ENCODE measurements around the gene WNT3. TPM values are rescaled to one million over a fixed set of nuclear protein-coding genes. Genes with fewer than 3 reads are reported as not detected.
"Not testable (repeated sequence)": the region's sequence is repeated elsewhere in the genome, so short reads cannot be mapped to it uniquely, and the experiment has no call there.

WNT3 gene
- total and polyA plus RNA-seq, 2 of the 8 experiments (the other 6 are each of a cell fraction or from before 2014, with no cell fraction given), result 0.56 to 2.0 TPM

- H4K8ac ChIP-seq (ENCODE audit: extremely low read depth, insufficient read depth, low read length); H3K9me3 ChIP-seq (ENCODE audit: insufficient read depth in 2 of 2, low read depth in 1 of 2, low read length in 1 of 2); H4K91ac ChIP-seq (replicated peaks; ENCODE audit: insufficient read length, low read length); H2BK20ac ChIP-seq (ENCODE audit: low read length); H3K23ac ChIP-seq (ENCODE audit: insufficient read length); H3K14ac ChIP-seq (ENCODE audit: insufficient read length); H2AK5ac ChIP-seq (ENCODE audit: low read depth, low read length); H4K20me1 ChIP-seq (replicated peaks in 1 of 2; ENCODE audit: control insufficient read depth in 1 of 2, insufficient read depth in 2 of 2, low read length in 2 of 2); H3K4ac ChIP-seq (replicated peaks; ENCODE audit: insufficient read length, low read depth, low read length); H3K79me2 ChIP-seq (ENCODE audit: control insufficient read depth in 1 of 2, insufficient read depth in 2 of 2, low read length in 2 of 2); H3K36me3 ChIP-seq (ENCODE audit: control insufficient read depth in 2 of 4, insufficient read depth in 4 of 4, low read length in 3 of 4); H2BK15ac ChIP-seq (ENCODE audit: low read length); H3K18ac ChIP-seq (ENCODE audit: extremely low read depth, low read length); H3K27ac ChIP-seq (ENCODE audit: low read depth, low read length); H2BK12ac ChIP-seq (ENCODE audit: low read depth, low read length); DNase-seq (ENCODE audit: low read depth in 1 of 2, low spot score in 2 of 2); FAIRE-seq; H3K56ac ChIP-seq (replicated peaks; ENCODE audit: insufficient read length, low read depth, low read length); H4K5ac ChIP-seq (ENCODE audit: insufficient read length, low read depth, low read length); H3K9ac ChIP-seq (replicated peaks in 1 of 4; ENCODE audit: extremely low read depth in 1 of 4, low read depth in 3 of 4, low read length in 3 of 4); H2BK5ac ChIP-seq (ENCODE audit: low read depth, low read length); H3K23me2 ChIP-seq (ENCODE audit: low read depth, low read length); H3K4me1 ChIP-seq (replicated peaks in 1 of 4; ENCODE audit: control insufficient read depth in 3 of 4, insufficient read depth in 4 of 4, low read length in 3 of 4); H3K4me2 ChIP-seq (ENCODE audit: insufficient read depth in 1 of 2, low read depth in 2 of 2, low read length in 2 of 2); H3K79me1 ChIP-seq (ENCODE audit: low read depth, low read length); H2AFZ ChIP-seq (ENCODE audit: low read length); H2BK120ac ChIP-seq (replicated peaks; ENCODE audit: low read depth, low read length); H3K4me3 ChIP-seq (ENCODE audit: extremely low read depth in 1 of 4, insufficient read depth in 2 of 4, low read depth in 3 of 4, low read length in 4 of 4): not testable (repeated sequence)
- POLR2A ChIA-PET (ENCODE audit: partially characterized antibody), result interaction anchor here (0.6 kb wide), 1 partner anchor 21 kb away, joined by 3 read pairs; no protein-coding TSS in a partner anchor
- peaks cover 0 to 21% (median 15%) of the 10 kb centered on the region in 4 experiments; a peak in 5 of 7 replicates for H3K27me3 ChIP-seq (replicated peaks in 1 of 4; ENCODE audit: control insufficient read depth in 3 of 4, extremely low read depth in 1 of 4, insufficient read depth in 3 of 4, low read length in 3 of 4)
- WGBS, 2 experiments (ENCODE audit: extremely low coverage in 1 of 2, insufficient coverage in 1 of 2, insufficient read length in 1 of 2, insufficient replicate concordance in 2 of 2, low coverage in 1 of 2, low lambda C conversion rate in 2 of 2, missing lambda C conversion rate in 1 of 2), result 97% methylated on average over 6 of the region's 6 CpGs; no CpG with 5 or more reads in 1 of the 2 experiments
- CTCF ChIA-PET (ENCODE audit: partially characterized antibody), result interaction anchor here (0.7 to 1.5 kb wide), 3 partner anchors 10 to 147 kb away, joined by 3 to 4 read pairs (median 3); no protein-coding TSS in a partner anchor
Observed at GRCh38 chr17:46793023-46793422, 25.5 kb downstream of the WNT3 start.

All from H1 (cell line).